Stimulated activated CD8-positive, alpha-beta memory T cell treated with anti-CD3 and anti-CD28 coated beads, Interleukin-7, amount 100 ng/mL, for 48 hours (primary cell): Measurements from ENCODE around the gene SPINT1.
A peak's percentile ranks its signal among the peaks of the same experiment; 100 is the strongest.

Experiments used
- DNase-seq, 2 donors: peaks; one replicate each; pipeline ENCODE4 v3.0.0-alpha.2; 2020; ENCODE audit warnings: low read depth in 1 of 2; ENCODE audit errors: extremely low read depth in 1 of 2

SPINT1 gene

GRCh38 chr15:40843885-40844695, at the start of gene SPINT1:
Gene SPINT1 (plus strand): TSS chr15:40844048. CDS start chr15:40844555, 507 bp downstream.
- peak; percentile 54 to 72 for DNase-seq

- no peak for DNase-seq
Observed at GRCh38 chr15:40796041-40796440, 47.8 kb upstream of the SPINT1 start.

DNA sequence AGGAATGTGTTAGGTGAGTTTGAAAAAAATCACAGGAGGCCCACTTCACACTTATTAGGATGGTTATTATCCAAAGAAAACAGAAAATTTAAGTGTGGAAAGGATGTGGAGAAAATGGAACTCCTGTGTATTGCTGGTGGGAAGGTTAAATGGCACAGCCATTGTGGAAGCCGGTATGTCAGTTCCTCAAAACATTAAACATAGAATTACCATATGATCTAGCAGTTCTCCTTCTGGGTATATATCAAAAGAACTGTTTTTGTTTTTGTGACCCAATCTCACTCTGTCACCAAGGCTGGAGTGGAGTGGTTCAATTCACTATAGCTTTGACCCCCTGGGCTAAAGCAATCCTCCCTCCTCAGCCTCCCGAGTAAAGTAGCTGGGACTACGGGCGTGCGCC, 47.3 kb upstream of the SPINT1 start:
- DNase-seq: no peak

DNA sequence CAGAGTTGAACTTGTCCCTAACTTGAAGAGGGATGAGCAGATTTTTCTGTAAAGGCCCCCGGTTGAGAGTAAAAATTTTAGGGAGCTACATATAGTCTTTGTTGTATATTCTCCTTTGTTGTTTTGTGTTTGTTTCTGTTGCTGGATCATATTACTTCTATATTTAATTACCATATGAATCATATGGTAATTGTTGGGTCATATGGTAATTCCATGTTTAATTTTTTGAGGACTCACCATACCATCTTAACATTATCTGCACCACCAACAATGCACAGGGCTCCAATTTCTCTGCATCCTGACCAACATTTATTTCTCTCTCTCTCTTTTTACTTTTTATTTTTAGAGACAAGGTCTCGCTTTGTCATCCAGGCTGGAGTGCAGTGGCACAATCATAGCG, 44.3 kb upstream of the SPINT1 start:
- DNase-seq: no peak

- DNase-seq: no peak
Observed at GRCh38 chr15:40803076-40803475, 40.8 kb upstream of the SPINT1 start.

DNA sequence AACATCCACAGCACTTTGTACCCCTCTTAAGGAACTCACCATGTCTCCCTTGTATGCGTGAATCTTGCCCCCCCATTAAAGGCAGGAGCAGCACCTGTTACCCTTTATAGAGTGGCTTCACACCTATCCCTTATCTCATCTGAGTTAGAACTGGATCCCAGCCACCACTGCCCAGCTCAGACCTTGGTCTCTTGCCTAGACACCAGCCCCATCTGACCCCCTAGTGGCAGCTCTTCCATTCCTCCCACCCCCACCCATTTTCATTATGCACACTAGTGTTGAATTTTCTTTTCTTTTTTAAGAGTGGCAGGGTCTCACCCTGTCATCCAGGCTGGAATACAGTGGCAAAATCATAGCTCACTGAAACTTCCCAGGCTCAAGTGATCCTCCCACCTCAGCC, 40.2 kb upstream of the SPINT1 start:
- DNase-seq: no peak

DNA sequence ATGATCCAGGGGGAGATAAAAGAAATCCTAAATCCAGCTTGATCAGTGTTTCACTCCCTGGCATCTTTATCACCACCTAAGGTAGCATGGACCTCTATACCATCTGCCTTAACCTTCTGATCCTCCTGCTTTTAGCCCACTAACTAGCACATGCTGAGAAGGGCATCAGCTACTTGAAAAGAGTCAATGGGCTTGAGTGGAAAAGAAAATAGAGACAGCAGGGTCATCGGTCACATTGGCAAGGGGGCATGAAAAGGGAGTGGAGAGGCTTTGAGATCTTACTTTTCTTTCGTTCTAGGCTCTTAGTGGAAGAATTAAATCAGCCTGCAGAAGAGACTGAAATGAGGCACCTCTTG, 37.2 kb upstream of the SPINT1 start:
- no peak for DNase-seq

DNA sequence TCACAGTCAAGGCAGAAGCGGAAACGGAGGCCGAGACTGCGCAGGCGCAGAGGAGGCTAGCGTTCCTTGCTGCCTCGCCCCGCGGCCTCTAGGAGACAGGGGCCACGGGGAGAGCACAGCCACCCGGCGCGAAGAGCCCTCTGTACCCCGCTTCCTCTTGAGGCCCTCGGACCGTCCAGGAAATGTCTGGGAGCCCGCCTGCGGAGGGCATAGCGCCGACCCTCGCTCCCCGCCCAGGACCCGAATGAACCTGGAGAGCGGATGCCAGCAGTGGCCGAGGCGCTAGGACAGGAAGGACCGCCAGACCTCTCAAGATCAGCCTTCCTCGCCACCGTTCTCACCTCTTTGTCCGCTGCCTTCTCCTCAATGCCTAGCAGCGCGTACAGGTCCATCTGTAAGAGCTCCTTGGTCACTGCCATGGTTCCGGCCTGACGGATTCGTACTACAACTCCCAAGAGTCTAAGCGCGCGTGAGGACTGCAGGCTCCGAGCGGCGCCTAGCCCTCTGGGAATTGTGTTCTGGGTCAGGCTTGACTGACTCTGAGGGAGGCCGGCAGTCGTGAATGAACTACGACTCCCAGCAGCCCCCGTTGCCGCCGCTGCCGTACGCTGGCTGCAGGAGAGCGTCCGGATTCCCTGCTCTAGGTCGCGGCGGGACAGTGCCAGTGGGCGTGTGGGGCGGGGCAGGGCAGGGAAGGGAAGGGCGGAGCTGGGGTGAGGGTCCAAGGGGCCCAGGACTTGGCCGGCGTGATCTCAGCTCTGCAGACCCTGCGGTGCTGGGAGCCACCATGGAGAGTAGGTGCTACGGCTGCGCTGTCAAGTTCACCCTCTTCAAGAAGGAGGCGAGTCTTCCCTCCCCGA, 36.6 kb upstream of the SPINT1 start, which contains the start of the genes DNAJC17 and ZFYVE19:
Gene DNAJC17, minus strand, starts transcription at position 446 of the 860 bp plus-strand sequence. Its CDS starts 27 bp downstream, at position 419.
Gene ZFYVE19, plus strand, starts transcription at position 62 of the 860 bp plus-strand sequence. Its CDS starts 501 bp downstream, at position 563.
- DNase-seq: peak; percentile 84 to 93

DNA sequence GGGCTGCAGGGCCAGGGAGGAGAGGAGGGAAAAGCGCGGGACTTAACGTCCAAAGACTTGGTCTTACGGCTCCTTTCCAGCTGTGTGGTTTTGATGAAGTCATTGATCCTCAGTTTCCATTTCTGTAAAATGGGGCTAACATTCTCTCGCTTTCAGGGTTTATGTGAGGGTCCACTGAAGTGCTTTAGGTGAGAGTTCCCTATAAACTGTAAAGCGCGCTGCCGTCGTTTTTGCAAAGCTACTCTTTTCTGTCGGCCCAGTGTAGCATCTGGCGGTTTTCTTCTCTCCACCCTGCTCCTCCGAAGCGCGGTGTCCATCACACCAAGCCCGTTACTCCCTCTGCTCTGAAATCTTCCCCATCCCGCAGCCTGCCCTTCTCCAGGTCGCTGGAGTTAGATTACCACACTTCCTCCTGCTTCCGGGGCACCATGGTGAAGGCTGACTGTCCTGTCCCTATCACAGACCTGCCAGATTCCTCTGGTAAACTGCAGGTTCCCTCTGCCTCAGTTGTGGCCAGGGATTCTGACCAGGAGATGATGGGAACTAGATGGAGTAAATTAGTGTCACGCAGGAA, 35.9 kb upstream of the SPINT1 start:
- DNase-seq: no peak

DNA sequence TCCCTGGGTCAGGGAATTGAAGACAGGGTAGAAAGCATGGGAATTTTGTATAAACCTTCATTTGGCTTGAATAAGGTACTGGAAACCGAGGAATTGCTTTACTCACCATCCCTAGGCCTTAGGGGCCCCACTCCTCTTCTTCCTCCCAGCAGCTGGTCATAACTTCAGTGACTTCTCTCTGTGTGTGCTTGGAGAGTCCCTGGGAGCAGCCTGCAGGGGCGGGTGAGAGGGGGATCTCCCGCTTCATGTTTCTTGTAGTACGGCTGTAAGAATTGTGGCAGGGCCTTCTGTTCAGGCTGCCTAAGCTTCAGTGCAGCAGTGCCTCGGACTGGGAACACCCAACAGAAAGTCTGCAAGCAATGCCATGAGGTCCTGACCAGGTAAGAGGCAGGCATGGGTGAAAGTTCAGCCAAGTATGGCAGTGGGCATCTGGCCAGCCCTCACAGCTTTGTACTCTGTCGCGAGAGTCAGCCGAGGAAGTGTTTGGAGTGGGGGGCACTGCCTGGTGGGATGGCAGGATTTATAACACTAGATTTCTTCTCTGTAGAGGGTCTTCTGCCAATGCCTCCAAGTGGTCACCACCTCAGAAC, 34.9 kb upstream of the SPINT1 start:
- no peak for DNase-seq

GRCh38 chr15:40812721-40813425, 31.0 kb upstream of the SPINT1 start:
- DNase-seq: no peak

DNA sequence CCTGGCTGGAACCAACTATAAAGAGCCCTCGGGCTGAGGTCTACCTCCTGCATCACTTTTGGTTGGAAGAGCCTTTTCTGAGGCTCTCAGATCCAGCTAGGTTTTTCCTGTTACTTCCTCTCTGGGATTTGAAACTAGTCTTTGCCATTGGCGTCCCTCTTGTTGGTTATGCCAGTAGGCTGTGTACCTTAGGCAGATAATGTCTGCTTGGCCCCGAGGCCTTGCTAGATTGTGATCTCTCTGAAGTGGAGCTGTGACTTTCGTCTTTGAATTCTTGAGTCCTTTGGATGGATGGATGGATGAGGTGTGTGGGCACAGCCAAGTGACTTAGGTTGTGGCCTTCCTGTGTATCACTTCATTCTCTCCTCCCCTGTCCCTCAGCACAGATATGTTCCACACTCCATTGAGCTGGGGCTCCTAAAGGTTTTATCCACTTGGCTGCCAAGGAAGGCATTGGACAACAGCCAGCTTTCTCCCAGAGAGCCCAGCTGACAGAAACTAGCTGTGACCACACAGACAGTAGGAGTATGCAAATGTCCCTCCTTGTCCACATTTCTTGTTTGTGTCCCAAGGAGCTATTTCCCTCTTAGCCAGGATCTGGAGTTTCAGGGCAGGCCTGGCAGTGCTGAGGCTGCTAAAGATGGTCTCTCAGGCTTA, 28.7 kb upstream of the SPINT1 start:
- DNase-seq: no peak

DNA sequence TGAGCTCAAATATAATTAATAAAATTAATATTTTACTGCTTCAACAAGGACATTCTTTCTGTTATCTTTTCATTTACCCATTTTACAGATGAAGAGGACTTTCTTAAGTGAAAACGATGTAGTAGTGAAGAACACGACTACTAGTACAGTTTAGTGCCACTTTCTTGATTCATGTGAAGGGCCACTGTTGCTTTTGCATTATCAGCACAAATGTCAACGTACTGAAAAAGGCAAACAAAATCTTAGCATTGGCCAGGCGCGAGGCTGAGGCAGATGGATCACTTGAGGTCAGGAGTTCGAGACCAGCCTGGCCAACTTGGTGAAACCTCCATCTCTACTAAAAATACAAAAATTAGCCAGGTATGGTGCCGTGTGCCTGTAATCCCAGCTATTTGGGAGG, 24.8 kb upstream of the SPINT1 start:
- no peak for DNase-seq

DNA sequence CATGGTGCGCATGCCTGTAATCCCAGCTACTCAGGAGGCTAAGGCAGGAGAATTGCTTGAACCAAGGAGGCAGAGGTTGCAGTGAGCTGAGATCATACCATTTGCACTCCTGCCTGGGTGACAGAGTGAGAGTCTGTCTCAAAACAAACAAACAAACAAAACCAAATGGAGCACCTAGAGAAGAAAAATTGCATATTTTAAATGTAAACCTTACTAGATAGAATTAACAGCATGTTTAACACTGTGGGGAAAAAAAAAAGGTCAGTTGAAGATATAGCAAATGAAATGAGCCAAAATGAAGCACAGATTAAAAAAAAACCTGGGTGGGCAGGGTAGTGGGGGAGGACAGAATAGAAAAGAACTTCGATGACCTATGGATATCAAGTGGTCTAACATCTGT, 22.7 kb upstream of the SPINT1 start:
- no peak for DNase-seq

DNA sequence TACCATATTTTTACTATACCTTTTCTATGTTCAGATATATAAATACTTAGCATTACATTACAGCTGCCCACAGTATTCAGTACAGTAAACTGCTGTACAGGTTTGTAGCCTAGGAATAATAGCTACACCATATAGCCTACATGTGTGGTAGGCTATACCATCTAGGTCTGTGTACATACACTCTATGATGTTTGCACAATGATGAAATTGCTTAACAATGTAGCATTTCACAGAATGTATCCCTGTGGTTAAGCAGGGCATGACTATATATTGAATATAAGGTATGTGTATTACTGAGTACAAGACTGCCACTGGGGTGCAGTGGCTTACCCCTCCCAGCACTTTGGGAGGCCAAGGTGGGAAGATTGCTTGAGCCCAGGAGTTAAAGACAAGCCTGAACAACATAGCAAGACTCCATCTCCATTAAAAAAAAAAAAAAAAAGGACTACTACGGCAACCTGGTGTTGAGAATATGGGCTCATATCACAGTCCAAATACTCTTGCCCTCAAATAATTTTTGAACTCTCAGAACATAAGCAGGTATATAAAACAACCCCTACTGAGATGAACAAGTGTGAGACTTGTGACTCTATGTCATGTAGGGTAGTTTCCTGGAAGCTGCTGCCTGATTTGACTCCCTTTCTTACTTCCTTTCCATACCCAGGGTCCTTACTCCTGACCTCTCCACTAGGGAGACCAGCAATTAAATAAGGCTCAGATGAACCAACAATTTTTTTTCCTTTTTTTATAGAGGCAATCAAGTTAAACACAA, 20.1 kb upstream of the SPINT1 start:
- DNase-seq: no peak

GRCh38 chr15:40825661-40826422, 18.0 kb upstream of the SPINT1 start:
- DNase-seq: no peak

- DNase-seq: no peak
Observed at GRCh38 chr15:40826423-40827075, 17.3 kb upstream of the SPINT1 start.

- DNase-seq: no peak
Observed at GRCh38 chr15:40828447-40829036, 15.3 kb upstream of the SPINT1 start, which contains the start of gene PPP1R14D. Gene PPP1R14D (minus strand): TSS chr15:40828708. CDS start chr15:40828641, 67 bp downstream.
